ENCODE data around the gene SH3D19.
"Not testable (repeated sequence)": the region's sequence is repeated elsewhere in the genome, so short reads cannot be mapped to it uniquely, and the experiment has no call there.

Gene SH3D19

GRCh38 chr4:151143811-151144210 is 181.6 kb downstream of the SH3D19 start:
- no peak for DNase-seq

- no peak for DNase-seq
These were observed 182.2 kb downstream of the SH3D19 start for GRCh38 chr4:151143162-151143561.

- no peak for DNase-seq
These were observed 182.6 kb downstream of the SH3D19 start for GRCh38 chr4:151142758-151143157.

- DNase-seq: no peak
These were observed 185.6 kb downstream of the SH3D19 start for GRCh38 chr4:151139814-151140213.

- DNase-seq: not testable (repeated sequence)
These were observed 189.4 kb downstream of the SH3D19 start for GRCh38 chr4:151136048-151136447.

- DNase-seq: no peak
These were observed 192.1 kb downstream of the SH3D19 start for GRCh38 chr4:151133311-151133710.

GRCh38 chr4:151129796-151130195 is 195.6 kb downstream of the SH3D19 start:
- DNase-seq: no peak

GRCh38 chr4:151117371-151117962 is 207.9 kb downstream of the SH3D19 start:
- peak; percentile 43 for DNase-seq

- DNase-seq: no peak
These were observed 210.4 kb downstream of the SH3D19 start for GRCh38 chr4:151114986-151115385.

GRCh38 chr4:151114338-151114737 is 211.1 kb downstream of the SH3D19 start:
- DNase-seq: no peak

- DNase-seq: no peak
These were observed 215.2 kb downstream of the SH3D19 start for GRCh38 chr4:151110236-151110635.

- DNase-seq: no peak
These were observed 218.3 kb downstream of the SH3D19 start for GRCh38 chr4:151107063-151107462.

GRCh38 chr4:151105454-151106032 is 219.9 kb downstream of the SH3D19 start:
- no peak for DNase-seq

- DNase-seq: no peak
These were observed 220.8 kb downstream of the SH3D19 start for GRCh38 chr4:151104621-151105020.

- DNase-seq: no peak
These were observed 221.6 kb downstream of the SH3D19 start for GRCh38 chr4:151103758-151104157.

- DNase-seq: no peak
These were observed 224.9 kb downstream of the SH3D19 start for GRCh38 chr4:151100531-151100930.

- no peak for DNase-seq
These were observed 225.4 kb downstream of the SH3D19 start for GRCh38 chr4:151099976-151100417.

- peak; percentile 86 for DNase-seq
These were observed 226.0 kb downstream of the SH3D19 start, which contains the start of gene RPS3A for GRCh38 chr4:151099229-151099975. Gene RPS3A (plus strand): TSS chr4:151099628. CDS start chr4:151099653, 25 bp downstream.

- DNase-seq: no peak
These were observed 226.5 kb downstream of the SH3D19 start for GRCh38 chr4:151098979-151099228.

GRCh38 chr4:151097759-151098158 is 227.6 kb downstream of the SH3D19 start:
- DNase-seq: no peak

GRCh38 chr4:151095142-151095541 is 230.3 kb downstream of the SH3D19 start:
- no peak for DNase-seq

GRCh38 chr4:151094290-151094751 is 231.1 kb downstream of the SH3D19 start:
- DNase-seq: no peak

GRCh38 chr4:151093203-151093602 is 232.2 kb downstream of the SH3D19 start:
- DNase-seq: no peak

- DNase-seq: no peak
These were observed 232.9 kb downstream of the SH3D19 start for GRCh38 chr4:151092488-151092887.
